ENCODE measurements around the gene CNOT2.

GRCh38 chr12:70366581-70367257, 123.5 kb downstream of the CNOT2 start:
- TF ChIP-seq POLR2AphosphoS5 (IDR thresholded peaks at IDR 0.05; ENCODE audit: low read depth, low read length) (no peak), CTCF (IDR thresholded peaks at IDR 0.05) (no peak), SIN3A (IDR thresholded peaks at IDR 0.05; ENCODE audit: borderline replicate concordance, insufficient read depth, low read depth, low read length) (no peak), REST (IDR thresholded peaks at IDR 0.05; ENCODE audit: insufficient read depth in 1 of 2, low read depth in 2 of 2, low read length in 1 of 2) (no peak)
